Loucy (cell line): ENCODE data around the gene SH3RF3.

Experiments
- H2AFZ ChIP-seq: fragments of 200-600 bp; sonication (generic); 2 replicates; pipeline ENCODE4 v1.6.0; 2016; ENCODE audit warnings: antibody characterized with exemption, mild to moderate bottlenecking, low read length, moderate library complexity
- H3F3A ChIP-seq: fragments of 200-600 bp; 2 replicates; pipeline ENCODE4 v1.6.0; 2016; ENCODE audit warnings: antibody characterized with exemption, low read depth, mild to moderate bottlenecking
- H3K27me3 ChIP-seq: fragments of 200-600 bp; sonication (generic); 2 replicates; pipeline ENCODE4 v1.6.1; 2014; ENCODE audit warnings: low read length, mild to moderate bottlenecking; ENCODE audit not compliant: insufficient read depth, poor library complexity, severe bottlenecking
- H3K36me3 ChIP-seq: fragments of 200-600 bp; sonication (generic); 2 replicates; pipeline ENCODE4 v1.6.1; 2016; ENCODE audit warnings: low read length; ENCODE audit not compliant: insufficient read depth
- H3K4me1 ChIP-seq: fragments of 200-600 bp; sonication (generic); 2 replicates; pipeline ENCODE4 v1.5.1; 2014; ENCODE audit warnings: low read length, mild to moderate bottlenecking; ENCODE audit not compliant: insufficient read depth, poor library complexity, severe bottlenecking
- H3K4me2 ChIP-seq: fragments of 200-600 bp; sonication (generic); 2 replicates; pipeline ENCODE4 v1.6.0; 2014; ENCODE audit warnings: antibody characterized with exemption, low read length, low read depth, mild to moderate bottlenecking; ENCODE audit not compliant: poor library complexity, severe bottlenecking
- H3K4me3 ChIP-seq: fragments of 200-600 bp; sonication (generic); 2 replicates; pipeline ENCODE4 v1.5.1; 2014; ENCODE audit warnings: low read length, mild to moderate bottlenecking, mixed read lengths; ENCODE audit not compliant: poor library complexity, severe bottlenecking
- H3K79me2 ChIP-seq: fragments of 200-600 bp; sonication (generic); 2 replicates; pipeline ENCODE4 v1.6.1; 2014; ENCODE audit warnings: low read length; ENCODE audit not compliant: insufficient read depth
- H3K9ac ChIP-seq: fragments of 200-600 bp; sonication (generic); 2 replicates; pipeline ENCODE4 v1.6.0; 2014; ENCODE audit warnings: mild to moderate bottlenecking, low read depth, low read length, moderate library complexity; ENCODE audit not compliant: poor library complexity, severe bottlenecking
- H3K9me2 ChIP-seq: fragments of 200-600 bp; sonication (generic); replicated peaks from 2 replicates; pipeline ENCODE4 v1.6.1; 2016; ENCODE audit warnings: low read depth, low read length, mixed read lengths
- H3K9me3 ChIP-seq: fragments of 200-600 bp; sonication (generic); 2 replicates; pipeline ENCODE4 v1.6.1; 2014; ENCODE audit warnings: mild to moderate bottlenecking, antibody characterized with exemption, low read length, low read depth; ENCODE audit not compliant: insufficient read depth
- H4K20me1 ChIP-seq: fragments of 200-600 bp; sonication (generic); 2 replicates; pipeline ENCODE4 v1.6.0; 2014; ENCODE audit warnings: antibody characterized with exemption, low read length, mild to moderate bottlenecking; ENCODE audit not compliant: insufficient read depth, poor library complexity, severe bottlenecking
- EZH2phosphoT487 ChIP-seq: fragments of 200-600 bp; IDR thresholded peaks from 2 replicates; pipeline ENCODE4 v1.6.1; 2018; ENCODE audit warnings: antibody characterized with exemption, mild to moderate bottlenecking, moderate library complexity, borderline replicate concordance
- TF ChIP-seq, protein P1 (sequence below): fragments of 200-600 bp; sonication (generic); conservative IDR thresholded peaks from 2 replicates; pipeline ENCODE4 v1.5.1; 2014; ENCODE audit warnings: mild to moderate bottlenecking, antibody characterized with exemption, low read length

Gene SH3RF3

DNA sequence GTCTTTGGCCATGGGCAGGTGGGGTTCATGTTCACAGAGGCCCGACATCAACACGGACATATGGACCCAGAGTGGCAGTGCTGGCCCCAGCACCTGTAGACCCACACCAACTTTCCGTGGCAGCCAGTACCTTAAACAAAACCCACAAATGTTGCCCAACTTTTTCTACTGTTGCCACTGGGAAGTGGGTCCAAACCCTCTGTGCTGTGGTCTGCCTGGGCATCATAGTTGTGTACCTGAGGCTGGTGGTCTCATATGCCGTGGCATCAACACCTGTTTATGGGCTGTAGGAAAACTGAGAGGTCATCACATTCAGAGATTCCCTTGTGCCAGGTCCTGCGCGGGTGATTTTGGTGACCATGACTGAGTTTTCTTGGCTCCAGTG is 79.9 kb downstream of the SH3RF3 start:
- no peak overlapping the region for H3K9ac ChIP-seq
- no peaks in the 10 kb centered on the region for H4K20me1 ChIP-seq
- peaks cover 9% of the 10 kb centered on the region; the same call in 1 of the 2 replicates for H3K79me2 ChIP-seq
- no peak overlapping the region for H3K4me3 ChIP-seq
- no peaks in the 10 kb centered on the region for H3K9me3 ChIP-seq
- TF ChIP-seq, protein P1, sequence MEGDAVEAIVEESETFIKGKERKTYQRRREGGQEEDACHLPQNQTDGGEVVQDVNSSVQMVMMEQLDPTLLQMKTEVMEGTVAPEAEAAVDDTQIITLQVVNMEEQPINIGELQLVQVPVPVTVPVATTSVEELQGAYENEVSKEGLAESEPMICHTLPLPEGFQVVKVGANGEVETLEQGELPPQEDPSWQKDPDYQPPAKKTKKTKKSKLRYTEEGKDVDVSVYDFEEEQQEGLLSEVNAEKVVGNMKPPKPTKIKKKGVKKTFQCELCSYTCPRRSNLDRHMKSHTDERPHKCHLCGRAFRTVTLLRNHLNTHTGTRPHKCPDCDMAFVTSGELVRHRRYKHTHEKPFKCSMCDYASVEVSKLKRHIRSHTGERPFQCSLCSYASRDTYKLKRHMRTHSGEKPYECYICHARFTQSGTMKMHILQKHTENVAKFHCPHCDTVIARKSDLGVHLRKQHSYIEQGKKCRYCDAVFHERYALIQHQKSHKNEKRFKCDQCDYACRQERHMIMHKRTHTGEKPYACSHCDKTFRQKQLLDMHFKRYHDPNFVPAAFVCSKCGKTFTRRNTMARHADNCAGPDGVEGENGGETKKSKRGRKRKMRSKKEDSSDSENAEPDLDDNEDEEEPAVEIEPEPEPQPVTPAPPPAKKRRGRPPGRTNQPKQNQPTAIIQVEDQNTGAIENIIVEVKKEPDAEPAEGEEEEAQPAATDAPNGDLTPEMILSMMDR, result no peak
- TF ChIP-seq EZH2phosphoT487, result no peak
- no peak overlapping the region for H2AFZ ChIP-seq
- H3F3A ChIP-seq, result no peaks in the 10 kb centered on the region
- H3K36me3 ChIP-seq, result no peaks in the 10 kb centered on the region
- H3K9me2 ChIP-seq, result no peaks in the 10 kb centered on the region
- H3K4me2 ChIP-seq, result no peak overlapping the region
- H3K27me3 ChIP-seq, result no peaks in the 10 kb centered on the region
- peaks cover 21% of the 10 kb centered on the region for H3K4me1 ChIP-seq

DNA sequence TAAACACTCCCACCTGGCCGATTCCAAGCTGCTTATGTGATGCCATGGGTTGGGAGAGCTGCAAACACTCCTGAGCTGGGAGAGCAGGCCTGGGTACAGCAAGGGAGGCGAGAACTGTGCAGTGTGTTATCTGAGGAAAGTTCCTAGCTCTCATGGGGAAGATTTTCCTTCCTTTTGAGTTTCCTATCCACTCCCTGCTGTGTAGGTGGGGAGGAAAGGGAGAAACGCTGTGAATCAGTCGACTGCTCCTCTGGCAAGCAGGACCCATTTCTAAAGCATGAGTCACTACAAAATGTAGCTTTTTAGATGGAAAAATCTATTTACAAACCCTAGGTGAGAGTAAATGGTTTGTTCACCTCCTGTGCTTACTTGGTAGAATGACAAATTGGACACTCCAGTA is 80.4 kb downstream of the SH3RF3 start:
- Histone ChIP-seq H3K9me2 (no peaks in the 10 kb centered on the region), H3K27me3 (no peaks in the 10 kb centered on the region), H3K9ac (no peak overlapping the region), H4K20me1 (no peaks in the 10 kb centered on the region), H3K36me3 (no peaks in the 10 kb centered on the region), H2AFZ (no peak overlapping the region), H3K9me3 (no peaks in the 10 kb centered on the region), H3F3A (no peaks in the 10 kb centered on the region), H3K4me2 (no peak overlapping the region), H3K4me1 (peaks cover 23% of the 10 kb centered on the region), H3K79me2 (peaks cover 4% of the 10 kb centered on the region; the same call in 1 of the 2 replicates), H3K4me3 (no peak overlapping the region)
- TF ChIP-seq, protein P1, result no peak
- TF ChIP-seq EZH2phosphoT487, result no peak

DNA sequence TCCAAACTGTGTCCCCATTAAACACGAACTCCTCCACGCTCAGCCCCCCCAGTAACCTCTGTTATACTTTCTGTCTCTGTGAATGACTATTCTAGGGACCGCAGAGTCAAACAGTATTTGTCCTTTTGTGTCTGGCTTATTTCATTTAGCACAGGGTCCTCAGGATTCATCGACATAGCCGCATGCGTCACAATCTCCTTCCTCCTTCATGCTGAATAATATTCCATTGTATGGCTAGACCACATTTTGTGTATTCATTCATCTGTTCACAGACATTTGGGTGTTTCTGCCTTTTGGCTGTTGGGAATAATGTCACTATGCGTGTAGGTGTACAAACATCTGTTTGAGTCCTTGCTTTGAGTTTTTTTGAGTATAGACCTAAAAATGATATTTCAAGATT is 80.9 kb downstream of the SH3RF3 start:
- no peak overlapping the region for H3K9ac ChIP-seq
- TF ChIP-seq, protein P1, result no peak
- no peak for TF ChIP-seq EZH2phosphoT487
- H3K4me1 ChIP-seq, result peaks cover 28% of the 10 kb centered on the region
- H3K9me2 ChIP-seq, result no peaks in the 10 kb centered on the region
- no peak overlapping the region for H2AFZ ChIP-seq
- peaks cover 5% of the 10 kb centered on the region; the same call in 1 of the 2 replicates for H3K79me2 ChIP-seq
- no peaks in the 10 kb centered on the region for H3K27me3 ChIP-seq
- no peak overlapping the region for H3K4me3 ChIP-seq
- H4K20me1 ChIP-seq, result no peaks in the 10 kb centered on the region
- no peak overlapping the region for H3K4me2 ChIP-seq
- no peaks in the 10 kb centered on the region for H3K36me3 ChIP-seq
- H3F3A ChIP-seq, result no peaks in the 10 kb centered on the region
- no peaks in the 10 kb centered on the region for H3K9me3 ChIP-seq
